K562 (cell line): ENCODE measurements around the gene ATF4. TPM values are rescaled to one million over a fixed set of nuclear protein-coding genes. Genes with fewer than 3 reads are reported as not detected.
A peak's percentile ranks its signal among the peaks of the same experiment; 100 is the strongest.

Source experiments
- ATAC-seq: fragments of 200-7000 bp; cut with Tn5 transposase; 3 replicates; pipeline ENCODE4 v1.9.1; 2020; ENCODE audit warnings: moderate library complexity
- BruUV-seq: library from RNA; stranded (reverse); fragments of 400-500 nt; replicated peaks from 2 replicates; lab custom pipeline; 2021; lab: Mats Ljungman, UMichigan
- CTCF ChIA-PET: fragments of 300-600 bp; formaldehyde crosslinking; extraction: SDS; loops from one replicate; lab custom pipeline; 2021; ENCODE audit warnings: low intra/inter-chr PET ratio; lab: Yijun Ruan, JAX
- POLR2A ChIA-PET: fragments of 300-600, 350-650 bp; sonication (Branson Sonifier 250); formaldehyde crosslinking; extraction: SDS; loops from one replicate; lab custom pipeline; 2021; ENCODE audit warnings: antibody characterized with exemption, inconsistent platforms; lab: Yijun Ruan, JAX
- DNase-seq, 4 experiments: peaks; one replicate each; pipeline versions ENCODE4 v3.0.0 to v3.0.0-alpha.2; 2011 to 2018; ENCODE audit warnings: low spot score in 3 of 4, mixed read lengths in 3 of 4; ENCODE audit errors: extremely low read depth in 1 of 4
- FAIRE-seq: peaks from 2 replicates; lab custom pipeline; 2011; peaks lifted over from hg19 to GRCh38; lab: Jason Lieb, UNC
- H2AFZ ChIP-seq: 2 replicates; pipeline ENCODE4 v1.6.0; 2011; ENCODE audit warnings: low read depth, low read length, control low read depth, inconsistent platforms
- H3K27ac ChIP-seq: fragments of 200-600 bp; 3 replicates; pipeline ENCODE4 v1.8.0; 2011; ENCODE audit warnings: low read depth, mild to moderate bottlenecking, control low read depth, inconsistent platforms, low read length, moderate library complexity, mixed read lengths; ENCODE audit errors: extremely low read depth
- H3K27me3 ChIP-seq, 2 experiments: fragments of 300-600 bp in 1 of 2; 2 replicates in 1 of 2; 3 replicates in 1 of 2; pipeline versions ENCODE4 v1.6.0 to v1.8.0; 2011; ENCODE audit warnings: inconsistent platforms in 2 of 2, low read length in 2 of 2, mild to moderate bottlenecking in 1 of 2, mixed read lengths in 1 of 2, moderate library complexity in 1 of 2; ENCODE audit not compliant: control insufficient read depth in 2 of 2, insufficient read depth in 2 of 2
- H3K36me3 ChIP-seq: fragments of 300-600 bp; 3 replicates; pipeline ENCODE4 v1.8.0; 2011; ENCODE audit warnings: mild to moderate bottlenecking, low read length, inconsistent platforms; ENCODE audit not compliant: control insufficient read depth, insufficient read depth
- H3K4me1 ChIP-seq, 2 experiments: fragments of 200-600 bp in 1 of 2; replicated peaks in 1 of 2; 2 replicates in 1 of 2; 3 replicates in 1 of 2; pipeline versions ENCODE4 v1.5.1 to v1.8.0; 2011; ENCODE audit warnings: inconsistent platforms in 2 of 2, low read length in 2 of 2, mild to moderate bottlenecking in 1 of 2, mixed read lengths in 1 of 2, moderate library complexity in 1 of 2; ENCODE audit not compliant: control insufficient read depth in 2 of 2, insufficient read depth in 2 of 2
- H3K4me2 ChIP-seq: 2 replicates; pipeline ENCODE4 v1.6.1; 2011; ENCODE audit warnings: low read length, control low read depth, inconsistent platforms, mixed read lengths; ENCODE audit not compliant: insufficient read depth
- H3K4me3 ChIP-seq: fragments of 200-600 bp; sonication (generic), shearing (Covaris generic); 2 replicates; pipeline ENCODE4 v1.5.1; 2016; ENCODE audit warnings: control low read depth, inconsistent platforms
- H3K79me2 ChIP-seq: fragments of 200-600 bp; 3 replicates; pipeline ENCODE4 v1.8.0; 2011; ENCODE audit warnings: low read length, inconsistent platforms; ENCODE audit not compliant: control insufficient read depth, insufficient read depth
- H3K9ac ChIP-seq, 2 experiments: 2 replicates each; pipeline versions ENCODE4 v1.6.0 to v1.6.1; 2011; ENCODE audit warnings: low read depth in 2 of 2, low read length in 2 of 2, control low read depth in 1 of 2, inconsistent platforms in 1 of 2, mild to moderate bottlenecking in 1 of 2, mixed read lengths in 1 of 2; ENCODE audit not compliant: insufficient read depth in 1 of 2
- H3K9me1 ChIP-seq: one replicate; pipeline ENCODE4 v1.6.0; 2011; ENCODE audit warnings: inconsistent platforms, mild to moderate bottlenecking, low read length, moderate library complexity; ENCODE audit not compliant: control insufficient read depth, insufficient read depth
- H3K9me3 ChIP-seq: replicated peaks from 2 replicates; pipeline ENCODE4 v1.5.1; 2011; ENCODE audit warnings: low read depth, low read length, inconsistent platforms; ENCODE audit not compliant: control insufficient read depth, insufficient read depth
- H4K20me1 ChIP-seq: replicated peaks from 2 replicates; pipeline ENCODE4 v1.6.1; 2011; ENCODE audit warnings: low read length, inconsistent platforms, mixed read lengths; ENCODE audit not compliant: control insufficient read depth, insufficient read depth
- BHLHE40 ChIP-seq: IDR thresholded peaks from 2 replicates; pipeline ENCODE4 v1.6.1; 2011; ENCODE audit warnings: low read length, improper control_type of control experiment
- C11orf30 ChIP-seq: fragments of 450-650 bp; IDR thresholded peaks from 2 replicates; pipeline ENCODE4 v1.6.1; 2016; ENCODE audit warnings: low read depth, mild to moderate bottlenecking
- CC2D1A ChIP-seq: fragments of 450-650 bp; IDR thresholded peaks from 2 replicates; pipeline ENCODE4 v1.6.1; 2017; ENCODE audit warnings: mild to moderate bottlenecking
- ELF1 ChIP-seq: fragments of 200-800 bp; sonication (Bioruptor generic); IDR thresholded peaks from 2 replicates; pipeline ENCODE4 v1.6.1; 2016; ENCODE audit warnings: missing genetic modification characterization, missing compliant biosample characterization
- HCFC1 ChIP-seq: IDR thresholded peaks from 2 replicates; pipeline ENCODE4 v1.6.1; 2012; ENCODE audit warnings: low read depth, low read length, improper control_type of control experiment
- HDGF ChIP-seq: fragments of 450-650 bp; IDR thresholded peaks from 2 replicates; pipeline ENCODE4 v1.6.1; 2016
- IRF2 ChIP-seq: sonication (generic); formaldehyde crosslinking; IDR thresholded peaks from 2 replicates; pipeline ENCODE4 v1.8.1; 2022; ENCODE audit warnings: mild to moderate bottlenecking, missing genetic modification reagents
- JUND ChIP-seq, 2 experiments: IDR thresholded peaks; 2 replicates in 1 of 2; 3 replicates in 1 of 2; pipeline ENCODE4 v1.6.1; 2011; ENCODE audit warnings: borderline replicate concordance in 2 of 2, low read depth in 2 of 2, low read length in 2 of 2, improper control_type of control experiment in 1 of 2, missing biosample characterization in 1 of 2, missing genetic modification characterization in 1 of 2, missing genetic modification reagents in 1 of 2
- KAT8 ChIP-seq: fragments of 450-650 bp; IDR thresholded peaks from 2 replicates; pipeline ENCODE4 v1.6.1; 2016; ENCODE audit warnings: low read depth, mild to moderate bottlenecking
- KLF6 ChIP-seq: fragments of 250-450 bp; sonication (Bioruptor Pico); IDR thresholded peaks from 2 replicates; pipeline ENCODE4 v1.4.0; 2020; ENCODE audit warnings: mild to moderate bottlenecking, moderate library complexity, borderline replicate concordance
- L3MBTL2 ChIP-seq: fragments of 450-650 bp; IDR thresholded peaks from 2 replicates; pipeline ENCODE4 v1.6.1; 2016; ENCODE audit warnings: mild to moderate bottlenecking, moderate library complexity
- NFIC ChIP-seq: fragments of 450-650 bp; IDR thresholded peaks from 2 replicates; pipeline ENCODE4 v1.6.1; 2017; ENCODE audit warnings: mild to moderate bottlenecking, inconsistent platforms
- POLR2B ChIP-seq: fragments of 450-650 bp; IDR thresholded peaks from 2 replicates; pipeline ENCODE4 v1.6.1; 2018; ENCODE audit warnings: low read depth; ENCODE audit not compliant: partially characterized antibody
- RBM22 ChIP-seq: fragments of 200-400 bp; formaldehyde crosslinking; IDR thresholded peaks from 2 replicates; pipeline ENCODE4 v1.6.1; 2018; ENCODE audit warnings: low read length, low read depth; ENCODE audit not compliant: poor library complexity, severe bottlenecking
- ZNF263 ChIP-seq: sonication (generic); formaldehyde crosslinking; IDR thresholded peaks from 2 replicates; pipeline ENCODE4 v1.8.0; 2022; ENCODE audit warnings: mild to moderate bottlenecking, missing genetic modification reagents, borderline replicate concordance
- ZNF311 ChIP-seq: fragments of 250-450 bp; sonication (Bioruptor Pico); IDR thresholded peaks from 2 replicates; pipeline ENCODE4 v1.4.0; 2020; ENCODE audit warnings: mild to moderate bottlenecking, moderate library complexity
- WGBS: fragments of 100-300 bp; shearing (Covaris generic); methylation state at CpG from one replicate; pipeline ENCODE4 v1.1.6; 2016; ENCODE audit warnings: low coverage, mixed read lengths; ENCODE audit not compliant: insufficient coverage; ENCODE audit errors: missing lambda C conversion rate; 5-methylcytosine and 5-hydroxymethylcytosine counted together
- in situ Hi-C: fragments of 300-500 bp; cut with MboI; formaldehyde crosslinking; loops from 4 replicates; pipeline ENCODE4 v1.15.0; 2018; ENCODE audit warnings: inconsistent platforms, mixed read lengths
- intact Hi-C: fragments of 100-400 bp; cut with micrococcal nuclease; formaldehyde crosslinking; loops from 2 replicates; pipeline ENCODE4 v1.14.2; 2022
- polyA plus RNA-seq, 8 experiments: library from polyadenylated mRNA; depleted of rRNA in 4 of 8; stranded (reverse) in 5 of 8; unstranded in 3 of 8; fragments of >200 nt; fragmentation: Nextera tagmentation in 2 of 8; fragmentation: Illumina TruSeq in 1 of 8; extraction: Ambion mirVana in 2 of 8; extraction: Trizol in 1 of 8; gene quantifications; 2 replicates each; pipeline versions ENCODE4 v1.2.1 to v1.2.3, GENCODE V29; 2011 to 2014; ENCODE audit warnings: inconsistent platforms in 1 of 8, missing spikeins in 1 of 8
- total RNA-seq, 7 experiments: library from RNA; depleted of rRNA in 6 of 7; stranded (reverse); fragments of >200 nt in 6 of 7; fragmentation: Illumina TruSeq in 2 of 7; extraction: Trizol in 2 of 7; gene quantifications; 2 replicates each; pipeline versions ENCODE4 v1.2.1 to v1.2.3, GENCODE V29; 2011 to 2021; ENCODE audit warnings: low replicate concordance in 1 of 7
- TF ChIP-seq, protein P1 (sequence below): fragments of 450-650 bp; formaldehyde crosslinking; IDR thresholded peaks from 2 replicates; pipeline ENCODE4 v1.4.0; 2020; ENCODE audit warnings: mild to moderate bottlenecking, moderate library complexity
- TF ChIP-seq, protein P2 (sequence below): sonication (generic); formaldehyde crosslinking; IDR thresholded peaks from 2 replicates; pipeline ENCODE4 v1.5.0; 2020; ENCODE audit warnings: missing genetic modification reagents

ATF4 gene
- total and polyA plus RNA-seq, 9 of the 15 experiments (the other 6 are each of a cell fraction or from before 2014, with no cell fraction given) = 93.1 to 723 (median 355) TPM

DNA sequence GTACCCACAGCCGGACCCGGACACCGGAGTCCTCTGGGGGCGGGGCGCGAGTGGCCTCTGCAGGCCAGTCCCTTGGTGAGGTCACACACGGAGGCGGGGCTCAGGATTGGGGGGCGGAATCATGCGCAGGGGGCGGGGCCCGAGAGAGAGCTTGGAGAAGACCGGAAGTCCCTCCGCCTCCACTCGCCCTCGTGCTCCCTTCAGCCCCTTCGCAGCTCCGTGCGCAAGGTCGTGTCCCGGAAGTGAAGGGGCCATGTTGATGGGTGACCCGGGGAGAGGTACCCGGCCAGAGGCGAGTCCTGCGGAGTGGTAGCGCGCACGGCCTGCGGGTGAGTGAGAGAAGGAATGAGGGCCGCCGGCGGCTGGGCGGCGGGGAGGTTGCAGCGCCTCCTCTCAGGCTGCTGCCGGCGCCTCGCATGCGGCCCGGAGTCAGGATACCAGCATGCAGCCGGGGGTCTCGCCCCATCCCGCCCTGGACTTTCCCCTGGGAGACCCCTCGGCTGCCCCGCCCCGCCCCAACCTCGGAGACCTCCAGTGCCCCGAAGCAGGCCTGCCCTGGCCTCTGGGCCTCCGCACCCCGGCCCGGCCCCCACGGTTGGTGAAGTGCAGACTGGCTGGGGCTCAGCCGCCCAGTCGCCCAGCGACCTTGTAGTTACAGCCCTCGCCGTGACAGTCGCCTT lies 18.1 kb upstream of the ATF4 start, which contains the start of gene MIEF1:
Gene MIEF1 (plus strand): TSS at position 182 of the 680 bp plus-strand sequence. CDS start 9,005 bp downstream, outside the sequence.
- H3K4me2 ChIP-seq = peak within 1 kb of the TSS; percentile 95
- ChIA-PET POLR2A (interaction anchor here (0.8 to 8.6 kb wide), 7 partner anchors 12 to 187 kb away, joined by 3 to 106 read pairs (median 7); partner anchors contain the start of gene ATF4), CTCF (no interaction called here)
- H3K27me3 ChIP-seq = no peaks in the 10 kb centered on the region
- ATAC-seq (peak; percentile 95), DNase-seq (peak; percentile 88 to 97 (median 90)), FAIRE-seq (peak; percentile 76)
- no peaks in the 10 kb centered on the region for H3K9me1 ChIP-seq
- peaks cover 22 to 29% of the 10 kb centered on the region in 2 experiments for H3K4me1 ChIP-seq
- peaks cover 47% of the 10 kb centered on the region for H3K36me3 ChIP-seq
- no TSS peak for BruUV-seq
- H4K20me1 ChIP-seq = no peaks in the 10 kb centered on the region
- peaks cover 49% of the 10 kb centered on the region for H3K79me2 ChIP-seq
- peak within 1 kb of the TSS; percentile 96 for H3K4me3 ChIP-seq
- H3K27ac ChIP-seq = peak within 1 kb of the TSS; percentile 84
- peak within 1 kb of the TSS; percentile 70 for H2AFZ ChIP-seq
- H3K9ac ChIP-seq = peak within 1 kb of the TSS; percentile 95 to 96
- WGBS = 3% methylated on average over 23 of the region's 58 CpGs
- no peaks in the 10 kb centered on the region for H3K9me3 ChIP-seq
- in situ Hi-C loops (loop anchor here (10.0 kb wide), 1 partner anchor 327 kb away; no protein-coding TSS in a partner anchor), intact Hi-C loops (no loop called here)
- TF ChIP-seq L3MBTL2 (peak; percentile 80), ELF1 (peak; percentile 80), CC2D1A (no peak), RBM22 (no peak), ZNF311 (no peak), IRF2 (CRISPR knock-in tag) (no peak), NFIC (0 out of 2 replicates have a peak, but pooled peaks have one; percentile 3), POLR2B (peak; percentile 62), BHLHE40 (peak; percentile 36; the same call in 1 of the 2 replicates), KLF6 (no peak), KAT8 (no peak), HCFC1 (peak; percentile 75), ZNF263 (CRISPR knock-in tag) (peak; percentile 90), JUND (IDR thresholded peaks at IDR 0.05; ENCODE audit: borderline replicate concordance, low read depth, low read length) (peak; percentile 49; the same call in 1 of the 2 replicates), JUND (tag; IDR thresholded peaks at IDR 0.05; ENCODE audit: borderline replicate concordance, low read depth, low read length) (no peak), HDGF (no peak), C11orf30 (peak; percentile 67)
- TF ChIP-seq, protein P1, sequence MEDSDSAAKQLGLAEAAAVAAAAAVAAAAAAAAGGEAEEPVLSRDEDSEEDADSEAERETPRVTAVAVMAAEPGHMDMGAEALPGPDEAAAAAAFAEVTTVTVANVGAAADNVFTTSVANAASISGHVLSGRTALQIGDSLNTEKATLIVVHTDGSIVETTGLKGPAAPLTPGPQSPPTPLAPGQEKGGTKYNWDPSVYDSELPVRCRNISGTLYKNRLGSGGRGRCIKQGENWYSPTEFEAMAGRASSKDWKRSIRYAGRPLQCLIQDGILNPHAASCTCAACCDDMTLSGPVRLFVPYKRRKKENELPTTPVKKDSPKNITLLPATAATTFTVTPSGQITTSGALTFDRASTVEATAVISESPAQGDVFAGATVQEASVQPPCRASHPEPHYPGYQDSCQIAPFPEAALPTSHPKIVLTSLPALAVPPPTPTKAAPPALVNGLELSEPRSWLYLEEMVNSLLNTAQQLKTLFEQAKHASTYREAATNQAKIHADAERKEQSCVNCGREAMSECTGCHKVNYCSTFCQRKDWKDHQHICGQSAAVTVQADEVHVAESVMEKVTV (CRISPR knock-in tag) = no peak
- TF ChIP-seq, protein P2, sequence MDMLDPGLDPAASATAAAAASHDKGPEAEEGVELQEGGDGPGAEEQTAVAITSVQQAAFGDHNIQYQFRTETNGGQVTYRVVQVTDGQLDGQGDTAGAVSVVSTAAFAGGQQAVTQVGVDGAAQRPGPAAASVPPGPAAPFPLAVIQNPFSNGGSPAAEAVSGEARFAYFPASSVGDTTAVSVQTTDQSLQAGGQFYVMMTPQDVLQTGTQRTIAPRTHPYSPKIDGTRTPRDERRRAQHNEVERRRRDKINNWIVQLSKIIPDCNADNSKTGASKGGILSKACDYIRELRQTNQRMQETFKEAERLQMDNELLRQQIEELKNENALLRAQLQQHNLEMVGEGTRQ (CRISPR knock-in tag) = no peak; the same call in 1 of the 2 replicates
